Measurements from ENCODE around the gene ATM. TPM values are rescaled to one million over a fixed set of nuclear protein-coding genes. Genes with fewer than 3 reads are reported as not detected.

The ATM gene
- total and polyA plus RNA-seq, 2 experiments from 2014 or later = 27.6 to 59.3 TPM

DNA sequence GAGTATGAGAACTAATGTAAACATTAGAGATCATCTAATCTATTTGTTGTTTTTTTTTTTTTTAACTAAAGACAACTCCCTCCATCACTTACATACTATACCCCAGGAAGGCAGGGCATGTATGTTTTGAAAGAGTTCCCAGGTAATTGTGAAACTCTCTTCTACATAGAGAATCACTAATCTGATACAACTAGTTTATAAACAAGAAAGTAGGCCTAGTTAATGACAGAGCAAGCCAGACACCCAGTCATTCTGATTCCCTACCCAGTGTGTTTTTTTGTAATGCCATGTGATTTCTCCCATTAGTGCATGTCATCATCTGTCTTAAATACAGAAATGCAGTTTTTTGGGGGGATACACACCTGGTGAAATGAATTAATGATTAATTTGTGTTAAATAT is 123.6 kb downstream of the ATM start:
- no peaks in the 10 kb centered on the region for H3K27me3 Mint-ChIP-seq (ENCODE audit: insufficient read depth, low read depth, poor library complexity)
- H3K79me2 ChIP-seq (replicated peaks; ENCODE audit: insufficient read depth) = no peaks in the 10 kb centered on the region
- no peak overlapping the region for H3K4me3 ChIP-seq

More for the DNA sequence above, 123.6 kb downstream of the ATM start:
- Mint-ChIP-seq H3K36me3 (ENCODE audit: low read depth) (peaks cover 3% of the 10 kb centered on the region; the same call in 2 of the 3 replicates), H3K4me3 (no peak overlapping the region), H3K4me1 (no peaks in the 10 kb centered on the region), H3K9me3 (no peaks in the 10 kb centered on the region), H3K27ac (no peak overlapping the region)
- Histone ChIP-seq H3K4me2 (no peak overlapping the region), H2AFZ (no peak overlapping the region), H4K20me1 (replicated peaks; ENCODE audit: insufficient read depth) (no peaks in the 10 kb centered on the region), H3K9me2 (ENCODE audit: insufficient read depth) (no peaks in the 10 kb centered on the region), H3K36me3 (ENCODE audit: insufficient read depth) (peaks cover 9% of the 10 kb centered on the region; the same call in 1 of the 2 replicates), H3K27me3 (ENCODE audit: insufficient read depth) (no peaks in the 10 kb centered on the region), H3K4me1 (ENCODE audit: insufficient read depth) (no peaks in the 10 kb centered on the region), H3K27ac (ENCODE audit: low read depth) (no peak overlapping the region), H3F3A (replicated peaks; ENCODE audit: low read depth) (no peaks in the 10 kb centered on the region)
- TF ChIP-seq NANOG (IDR thresholded peaks at IDR 0.05; ENCODE audit: borderline replicate concordance) = no peak
- TF ChIP-seq ZNF114 (CRISPR knock-in tag; IDR thresholded peaks at IDR 0.05) = no peak
- TF ChIP-seq JUNB (IDR thresholded peaks at IDR 0.05; ENCODE audit: unreplicated experiment) = no peak
- TF ChIP-seq, protein P1, sequence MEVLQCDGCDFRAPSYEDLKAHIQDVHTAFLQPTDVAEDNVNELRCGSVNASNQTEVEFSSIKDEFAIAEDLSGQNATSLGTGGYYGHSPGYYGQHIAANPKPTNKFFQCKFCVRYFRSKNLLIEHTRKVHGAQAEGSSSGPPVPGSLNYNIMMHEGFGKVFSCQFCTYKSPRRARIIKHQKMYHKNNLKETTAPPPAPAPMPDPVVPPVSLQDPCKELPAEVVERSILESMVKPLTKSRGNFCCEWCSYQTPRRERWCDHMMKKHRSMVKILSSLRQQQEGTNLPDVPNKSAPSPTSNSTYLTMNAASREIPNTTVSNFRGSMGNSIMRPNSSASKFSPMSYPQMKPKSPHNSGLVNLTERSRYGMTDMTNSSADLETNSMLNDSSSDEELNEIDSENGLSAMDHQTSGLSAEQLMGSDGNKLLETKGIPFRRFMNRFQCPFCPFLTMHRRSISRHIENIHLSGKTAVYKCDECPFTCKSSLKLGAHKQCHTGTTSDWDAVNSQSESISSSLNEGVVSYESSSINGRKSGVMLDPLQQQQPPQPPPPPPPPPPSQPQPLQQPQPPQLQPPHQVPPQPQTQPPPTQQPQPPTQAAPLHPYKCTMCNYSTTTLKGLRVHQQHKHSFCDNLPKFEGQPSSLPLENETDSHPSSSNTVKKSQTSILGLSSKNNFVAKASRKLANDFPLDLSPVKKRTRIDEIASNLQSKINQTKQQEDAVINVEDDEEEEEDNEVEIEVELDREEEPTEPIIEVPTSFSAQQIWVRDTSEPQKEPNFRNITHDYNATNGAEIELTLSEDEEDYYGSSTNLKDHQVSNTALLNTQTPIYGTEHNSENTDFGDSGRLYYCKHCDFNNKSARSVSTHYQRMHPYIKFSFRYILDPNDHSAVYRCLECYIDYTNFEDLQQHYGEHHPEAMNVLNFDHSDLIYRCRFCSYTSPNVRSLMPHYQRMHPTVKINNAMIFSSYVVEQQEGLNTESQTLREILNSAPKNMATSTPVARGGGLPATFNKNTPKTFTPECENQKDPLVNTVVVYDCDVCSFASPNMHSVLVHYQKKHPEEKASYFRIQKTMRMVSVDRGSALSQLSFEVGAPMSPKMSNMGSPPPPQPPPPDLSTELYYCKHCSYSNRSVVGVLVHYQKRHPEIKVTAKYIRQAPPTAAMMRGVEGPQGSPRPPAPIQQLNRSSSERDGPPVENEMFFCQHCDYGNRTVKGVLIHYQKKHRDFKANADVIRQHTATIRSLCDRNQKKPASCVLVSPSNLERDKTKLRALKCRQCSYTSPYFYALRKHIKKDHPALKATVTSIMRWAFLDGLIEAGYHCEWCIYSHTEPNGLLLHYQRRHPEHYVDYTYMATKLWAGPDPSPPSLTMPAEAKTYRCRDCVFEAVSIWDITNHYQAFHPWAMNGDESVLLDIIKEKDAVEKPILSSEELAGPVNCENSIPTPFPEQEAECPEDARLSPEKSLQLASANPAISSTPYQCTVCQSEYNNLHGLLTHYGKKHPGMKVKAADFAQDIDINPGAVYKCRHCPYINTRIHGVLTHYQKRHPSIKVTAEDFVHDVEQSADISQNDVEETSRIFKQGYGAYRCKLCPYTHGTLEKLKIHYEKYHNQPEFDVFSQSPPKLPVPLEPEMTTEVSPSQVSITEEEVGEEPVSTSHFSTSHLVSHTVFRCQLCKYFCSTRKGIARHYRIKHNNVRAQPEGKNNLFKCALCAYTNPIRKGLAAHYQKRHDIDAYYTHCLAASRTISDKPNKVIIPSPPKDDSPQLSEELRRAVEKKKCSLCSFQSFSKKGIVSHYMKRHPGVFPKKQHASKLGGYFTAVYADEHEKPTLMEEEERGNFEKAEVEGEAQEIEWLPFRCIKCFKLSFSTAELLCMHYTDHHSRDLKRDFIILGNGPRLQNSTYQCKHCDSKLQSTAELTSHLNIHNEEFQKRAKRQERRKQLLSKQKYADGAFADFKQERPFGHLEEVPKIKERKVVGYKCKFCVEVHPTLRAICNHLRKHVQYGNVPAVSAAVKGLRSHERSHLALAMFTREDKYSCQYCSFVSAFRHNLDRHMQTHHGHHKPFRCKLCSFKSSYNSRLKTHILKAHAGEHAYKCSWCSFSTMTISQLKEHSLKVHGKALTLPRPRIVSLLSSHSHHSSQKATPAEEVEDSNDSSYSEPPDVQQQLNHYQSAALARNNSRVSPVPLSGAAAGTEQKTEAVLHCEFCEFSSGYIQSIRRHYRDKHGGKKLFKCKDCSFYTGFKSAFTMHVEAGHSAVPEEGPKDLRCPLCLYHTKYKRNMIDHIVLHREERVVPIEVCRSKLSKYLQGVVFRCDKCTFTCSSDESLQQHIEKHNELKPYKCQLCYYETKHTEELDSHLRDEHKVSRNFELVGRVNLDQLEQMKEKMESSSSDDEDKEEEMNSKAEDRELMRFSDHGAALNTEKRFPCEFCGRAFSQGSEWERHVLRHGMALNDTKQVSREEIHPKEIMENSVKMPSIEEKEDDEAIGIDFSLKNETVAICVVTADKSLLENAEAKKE (CRISPR knock-in tag; IDR thresholded peaks at IDR 0.05) = no peak
- TF ChIP-seq EZH2phosphoT487 (IDR thresholded peaks at IDR 0.05; ENCODE audit: unreplicated experiment) = no peak
- TF ChIP-seq, protein P2, sequence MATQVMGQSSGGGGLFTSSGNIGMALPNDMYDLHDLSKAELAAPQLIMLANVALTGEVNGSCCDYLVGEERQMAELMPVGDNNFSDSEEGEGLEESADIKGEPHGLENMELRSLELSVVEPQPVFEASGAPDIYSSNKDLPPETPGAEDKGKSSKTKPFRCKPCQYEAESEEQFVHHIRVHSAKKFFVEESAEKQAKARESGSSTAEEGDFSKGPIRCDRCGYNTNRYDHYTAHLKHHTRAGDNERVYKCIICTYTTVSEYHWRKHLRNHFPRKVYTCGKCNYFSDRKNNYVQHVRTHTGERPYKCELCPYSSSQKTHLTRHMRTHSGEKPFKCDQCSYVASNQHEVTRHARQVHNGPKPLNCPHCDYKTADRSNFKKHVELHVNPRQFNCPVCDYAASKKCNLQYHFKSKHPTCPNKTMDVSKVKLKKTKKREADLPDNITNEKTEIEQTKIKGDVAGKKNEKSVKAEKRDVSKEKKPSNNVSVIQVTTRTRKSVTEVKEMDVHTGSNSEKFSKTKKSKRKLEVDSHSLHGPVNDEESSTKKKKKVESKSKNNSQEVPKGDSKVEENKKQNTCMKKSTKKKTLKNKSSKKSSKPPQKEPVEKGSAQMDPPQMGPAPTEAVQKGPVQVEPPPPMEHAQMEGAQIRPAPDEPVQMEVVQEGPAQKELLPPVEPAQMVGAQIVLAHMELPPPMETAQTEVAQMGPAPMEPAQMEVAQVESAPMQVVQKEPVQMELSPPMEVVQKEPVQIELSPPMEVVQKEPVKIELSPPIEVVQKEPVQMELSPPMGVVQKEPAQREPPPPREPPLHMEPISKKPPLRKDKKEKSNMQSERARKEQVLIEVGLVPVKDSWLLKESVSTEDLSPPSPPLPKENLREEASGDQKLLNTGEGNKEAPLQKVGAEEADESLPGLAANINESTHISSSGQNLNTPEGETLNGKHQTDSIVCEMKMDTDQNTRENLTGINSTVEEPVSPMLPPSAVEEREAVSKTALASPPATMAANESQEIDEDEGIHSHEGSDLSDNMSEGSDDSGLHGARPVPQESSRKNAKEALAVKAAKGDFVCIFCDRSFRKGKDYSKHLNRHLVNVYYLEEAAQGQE (IDR thresholded peaks at IDR 0.05; ENCODE audit: unreplicated experiment) = no peak
- ATAC-seq (no peak), DNase-seq (ENCODE audit: low spot score) (no peak)
